ENCODE measurements around the gene METTL26.

METTL26 gene

GRCh38 chr16:681746-682427 is 45.8 kb upstream of the METTL26 start:
- in situ Hi-C loops (cut with MboI; ENCODE audit: low pct_unique_long_range_greater_than_20kb, low sequenced_read_pairs, unreplicated experiment) = no loop called here

DNA sequence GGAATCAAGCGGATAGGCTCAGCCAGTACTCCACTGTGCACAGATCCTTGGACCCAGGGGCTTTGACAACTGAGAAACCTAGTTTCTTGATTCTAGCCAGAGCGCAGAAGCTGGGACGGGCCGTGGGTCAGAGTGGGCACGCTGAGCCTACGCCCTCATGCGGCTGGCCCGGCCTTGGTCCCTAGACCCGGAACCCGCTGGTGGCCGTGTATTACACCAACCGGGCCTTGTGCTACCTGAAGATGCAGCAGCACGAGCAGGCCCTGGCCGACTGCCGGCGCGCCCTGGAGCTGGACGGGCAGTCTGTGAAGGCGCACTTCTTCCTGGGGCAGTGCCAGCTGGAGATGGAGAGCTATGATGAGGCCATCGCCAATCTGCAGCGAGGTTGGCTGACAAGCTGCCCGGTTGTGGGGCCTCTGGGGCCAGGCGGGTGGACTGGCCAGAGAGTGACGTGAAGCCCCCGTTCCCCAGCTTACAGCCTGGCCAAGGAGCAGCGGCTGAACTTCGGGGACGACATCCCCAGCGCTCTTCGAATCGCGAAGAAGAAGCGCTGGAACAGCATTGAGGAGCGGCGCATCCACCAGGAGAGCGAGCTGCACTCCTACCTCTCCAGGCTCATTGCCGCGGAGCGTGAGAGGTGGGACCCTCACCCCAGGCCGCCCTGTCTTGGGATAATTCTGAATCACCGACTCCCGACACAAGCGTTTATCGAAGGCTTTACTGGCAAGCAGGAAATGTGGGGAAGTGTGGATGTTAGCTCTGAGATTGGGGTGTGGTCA is 45.1 kb upstream of the METTL26 start:
- in situ Hi-C loops (cut with MboI; ENCODE audit: low pct_unique_long_range_greater_than_20kb, low sequenced_read_pairs, unreplicated experiment) = no loop called here
- DNase-seq (ENCODE audit: low spot score) = no peak
- peak; percentile 25 for TF ChIP-seq CTCF (IDR thresholded peaks at IDR 0.05; ENCODE audit: extremely low read depth, insufficient read depth, missing control alignments)

More at GRCh38 chr16:681746-682427, 45.8 kb upstream of the METTL26 start:
- TF ChIP-seq CTCF (IDR thresholded peaks at IDR 0.05; ENCODE audit: extremely low read depth, insufficient read depth, missing control alignments) = no peak
- no peak for DNase-seq (ENCODE audit: low spot score)

DNA sequence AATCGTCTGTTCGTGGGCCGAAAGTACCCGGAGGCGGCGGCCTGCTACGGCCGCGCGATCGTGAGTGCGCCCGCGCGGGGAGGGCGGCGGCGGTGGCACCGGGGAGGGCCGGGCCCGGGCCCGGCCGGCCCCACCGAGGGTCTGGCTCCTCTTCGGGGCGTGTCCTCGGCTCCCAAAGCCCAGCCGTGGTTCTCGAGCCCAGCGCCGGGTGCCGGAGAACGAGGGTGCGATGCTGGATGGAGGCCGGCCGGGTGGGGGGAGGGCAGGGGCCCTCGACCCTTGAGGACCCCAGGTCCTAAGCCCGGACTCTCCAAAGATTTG is 44.5 kb upstream of the METTL26 start:
- TF ChIP-seq CTCF (IDR thresholded peaks at IDR 0.05; ENCODE audit: extremely low read depth, insufficient read depth, missing control alignments) = no peak
- no peak for DNase-seq (ENCODE audit: low spot score)
- in situ Hi-C loops (cut with MboI; ENCODE audit: low pct_unique_long_range_greater_than_20kb, low sequenced_read_pairs, unreplicated experiment) = no loop called here

DNA sequence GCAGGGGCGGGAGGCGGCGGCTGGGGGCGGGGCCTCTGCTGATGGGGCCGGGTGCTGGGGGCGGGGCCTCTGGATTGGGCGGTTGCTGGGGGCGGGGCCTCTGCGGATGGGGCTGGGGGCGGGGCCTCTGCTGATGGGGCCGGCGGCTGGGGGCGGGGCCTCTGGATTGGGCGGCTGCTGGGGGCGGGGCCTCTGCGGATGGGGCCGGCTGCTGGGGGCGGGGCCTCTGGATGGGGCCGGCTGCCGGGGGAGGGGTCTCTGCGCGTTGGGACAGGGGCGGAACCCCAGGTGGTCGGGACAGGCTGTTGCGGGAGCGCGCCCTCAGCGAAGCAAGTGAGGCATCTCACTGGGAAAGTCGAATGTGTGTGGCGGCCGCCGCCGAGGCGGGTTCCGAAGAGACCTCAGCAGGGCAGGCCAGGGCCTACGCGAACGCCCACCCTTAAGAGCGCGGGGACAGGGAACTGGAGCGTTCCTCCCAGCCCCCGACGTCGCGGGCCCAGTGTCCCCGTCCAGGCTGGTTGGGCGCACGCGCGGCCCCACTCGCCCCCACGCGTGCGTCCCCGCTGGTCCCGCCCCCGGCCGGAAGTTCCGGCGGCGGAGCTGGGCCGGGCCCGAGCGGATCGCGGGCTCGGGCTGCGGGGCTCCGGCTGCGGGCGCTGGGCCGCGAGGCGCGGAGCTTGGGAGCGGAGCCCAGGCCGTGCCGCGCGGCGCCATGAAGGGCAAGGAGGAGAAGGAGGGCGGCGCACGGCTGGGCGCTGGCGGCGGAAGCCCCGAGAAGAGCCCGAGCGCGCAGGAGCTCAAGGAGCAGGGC is 43.9 kb upstream of the METTL26 start, which contains the start of gene STUB1:
Gene STUB1, plus strand, starts transcription at position 597 of the 811 bp plus-strand sequence. Its CDS starts 116 bp downstream, at position 713.
- no peak for TF ChIP-seq CTCF (IDR thresholded peaks at IDR 0.05; ENCODE audit: extremely low read depth, insufficient read depth, missing control alignments)
- in situ Hi-C loops (cut with MboI; ENCODE audit: low pct_unique_long_range_greater_than_20kb, low sequenced_read_pairs, unreplicated experiment) = no loop called here
- peak; percentile 92 for DNase-seq (ENCODE audit: low spot score)

DNA sequence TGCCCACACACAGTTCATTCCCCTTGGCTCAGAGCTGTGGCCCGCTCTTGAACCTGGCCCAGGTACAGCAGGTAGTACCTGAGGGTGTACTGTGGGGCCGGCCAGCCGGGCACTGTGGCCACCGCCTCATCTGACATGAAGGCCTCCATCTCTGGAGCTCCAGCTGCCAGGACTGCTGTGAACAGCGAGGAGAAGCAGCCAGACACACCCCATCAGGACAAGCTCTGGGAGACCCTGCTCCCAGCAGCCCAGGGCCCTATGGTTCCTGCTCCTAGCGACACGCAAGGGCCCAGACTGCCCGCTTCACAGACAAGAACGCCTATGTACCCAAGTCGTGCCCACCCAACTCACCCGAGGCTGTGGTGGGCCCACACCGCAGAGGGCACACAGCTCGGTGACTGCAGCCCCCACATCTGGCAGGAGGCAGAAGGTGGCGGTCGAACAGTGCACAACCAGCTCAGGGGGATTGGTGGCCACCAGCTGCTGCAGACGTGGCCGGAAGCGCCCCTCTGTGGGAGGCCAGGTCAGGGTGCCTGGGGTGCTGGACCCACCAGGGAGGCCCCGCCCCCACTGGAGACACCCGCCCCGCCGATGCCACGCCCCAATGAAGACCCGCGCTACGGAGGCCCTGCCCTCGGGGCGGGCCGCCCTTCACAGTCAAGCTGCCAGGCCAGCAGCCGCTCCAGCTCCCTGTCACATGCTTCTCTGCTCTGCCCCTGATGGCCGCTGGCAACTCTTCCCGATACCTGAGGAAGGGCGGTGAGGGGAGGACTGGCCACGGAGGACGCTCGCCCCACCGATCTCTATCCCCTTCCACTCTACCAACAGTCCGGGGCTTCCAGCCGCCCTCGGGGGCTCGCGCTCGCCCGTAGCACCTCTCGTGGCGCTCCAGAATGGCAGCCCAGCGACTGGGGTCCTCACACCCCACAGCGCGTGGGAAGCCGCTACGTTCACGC is 43.0 kb upstream of the METTL26 start:
- peak; percentile 70 for DNase-seq (ENCODE audit: low spot score)
- TF ChIP-seq CTCF (IDR thresholded peaks at IDR 0.05; ENCODE audit: extremely low read depth, insufficient read depth, missing control alignments) = no peak
- in situ Hi-C loops (cut with MboI; ENCODE audit: low pct_unique_long_range_greater_than_20kb, low sequenced_read_pairs, unreplicated experiment) = no loop called here
